GM18861 (cell line): ENCODE results near the gene RAPGEF2.
"Not testable (repeated sequence)": the region's sequence is repeated elsewhere in the genome, so short reads cannot be mapped to it uniquely, and the experiment has no call there.

Experiments used
- ATAC-seq: cut with Tn5 transposase; IDR thresholded peaks from one replicate; pipeline ENCODE4 v1.9.1; 2021; ENCODE audit not compliant: unreplicated experiment

The RAPGEF2 gene

DNA sequence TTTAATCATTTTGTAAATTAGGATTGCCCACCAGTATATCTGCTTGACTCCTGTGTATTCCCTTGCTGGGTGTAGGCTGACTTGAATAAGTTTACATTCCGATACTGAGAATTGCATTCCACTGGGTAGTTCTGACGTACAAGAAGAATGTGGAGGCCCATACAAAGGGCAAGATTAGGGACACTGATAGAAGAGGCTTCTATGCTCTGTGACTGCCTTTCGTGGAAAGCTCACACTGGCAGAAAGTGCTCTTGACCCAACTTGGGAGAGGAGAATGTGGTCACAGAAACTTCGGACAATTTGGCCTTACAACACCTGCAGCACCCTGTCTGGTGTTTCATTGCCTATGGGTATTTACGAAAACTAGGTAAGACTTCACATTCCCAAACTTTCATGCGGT is 126.3 kb downstream of the RAPGEF2 start:
- ATAC-seq = no peak

DNA sequence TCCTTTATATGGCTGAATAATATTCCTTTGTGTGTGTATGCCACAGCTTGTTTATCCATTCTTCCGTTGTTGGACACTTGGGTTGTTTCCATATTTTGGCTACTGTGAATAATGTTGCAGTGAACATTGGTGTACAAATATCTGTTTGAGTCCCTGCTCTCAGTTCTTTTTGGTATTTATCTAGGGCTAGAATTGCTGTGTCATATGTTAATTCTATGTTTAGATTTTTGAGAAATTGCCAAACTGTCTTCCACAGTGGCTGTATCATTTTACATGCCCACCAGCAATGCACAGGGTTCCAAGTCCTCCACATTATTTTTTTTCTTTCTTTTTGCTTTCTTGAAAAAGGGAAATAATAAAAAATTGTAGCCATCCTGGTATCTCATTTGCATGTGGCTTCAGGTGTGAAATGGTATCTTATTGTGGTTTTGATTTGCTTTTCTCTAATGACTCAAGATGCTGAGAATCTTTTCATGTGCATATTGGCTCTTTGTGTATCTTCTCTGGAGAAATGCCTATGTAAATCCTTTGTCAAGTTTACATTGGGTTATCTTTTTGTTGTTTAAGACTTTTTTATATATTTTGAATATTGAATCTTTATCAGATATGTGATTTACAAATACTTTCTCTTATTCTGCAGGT is 129.7 kb downstream of the RAPGEF2 start:
- no peak for ATAC-seq

DNA sequence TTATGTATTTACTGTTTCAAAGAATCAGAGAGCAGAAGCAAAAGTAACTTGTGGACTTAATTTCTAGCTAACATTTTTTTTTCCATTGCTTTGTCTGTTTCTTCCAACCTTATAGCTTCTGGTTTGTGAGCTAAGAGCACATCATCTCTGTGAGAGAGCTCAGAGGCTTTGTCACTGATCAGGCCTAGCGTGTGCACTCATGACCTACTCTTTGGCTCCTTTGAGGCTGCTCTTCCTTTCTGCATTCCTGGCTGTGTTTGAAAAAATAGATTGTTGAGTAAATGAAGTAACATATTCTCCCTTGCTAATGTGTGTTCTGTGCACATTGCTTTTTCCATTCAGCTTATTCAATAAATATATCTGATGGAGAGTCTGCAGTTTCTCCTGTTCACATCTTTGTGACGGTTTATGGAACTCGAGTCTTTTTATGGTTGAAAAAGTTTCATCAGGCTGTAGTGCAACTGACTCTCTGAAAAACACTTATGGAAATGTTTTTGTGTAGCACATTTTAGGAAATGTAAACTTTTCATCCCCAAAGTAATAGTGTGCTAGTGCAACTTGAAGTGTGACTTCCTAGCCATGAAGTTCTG is 133.0 kb downstream of the RAPGEF2 start:
- no peak for ATAC-seq

DNA sequence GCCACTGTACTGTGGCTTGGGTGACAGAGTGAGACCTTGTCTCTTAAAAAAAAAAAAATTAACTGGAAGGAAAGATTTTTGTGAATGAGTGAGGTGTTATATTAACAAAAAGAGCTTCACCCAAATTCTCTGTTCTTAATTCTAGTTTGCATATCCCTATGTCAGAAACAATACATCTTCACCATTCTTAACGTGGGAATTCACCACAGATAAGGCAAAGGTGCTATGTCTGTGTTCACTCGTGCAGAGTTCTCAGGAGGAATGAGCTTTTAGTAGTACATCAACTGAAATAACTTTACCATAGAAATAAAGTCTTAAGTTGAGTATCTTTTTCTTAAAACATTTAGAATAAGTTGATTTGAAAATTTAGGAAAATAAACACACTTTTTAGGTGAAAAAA is 135.1 kb downstream of the RAPGEF2 start:
- ATAC-seq = no peak

DNA sequence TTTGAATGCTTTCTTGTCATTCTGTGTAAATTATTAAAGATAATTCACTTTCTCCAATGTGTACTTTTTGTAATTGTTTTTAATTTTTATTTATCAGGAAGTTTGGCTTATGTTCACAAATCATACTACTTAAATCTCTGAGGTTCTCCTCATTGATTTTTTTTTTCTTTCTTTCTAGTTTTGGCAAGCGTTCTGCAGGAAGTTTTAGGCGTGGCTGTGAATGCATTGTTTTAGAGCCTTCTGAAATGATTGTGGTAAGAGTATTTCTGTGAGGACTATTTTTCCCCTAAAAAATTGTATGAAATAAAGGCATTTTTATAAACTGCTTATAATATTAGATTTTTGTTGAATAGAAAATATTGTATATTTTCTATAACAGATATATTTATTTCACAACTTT is 135.8 kb downstream of the RAPGEF2 start:
- no peak for ATAC-seq

DNA sequence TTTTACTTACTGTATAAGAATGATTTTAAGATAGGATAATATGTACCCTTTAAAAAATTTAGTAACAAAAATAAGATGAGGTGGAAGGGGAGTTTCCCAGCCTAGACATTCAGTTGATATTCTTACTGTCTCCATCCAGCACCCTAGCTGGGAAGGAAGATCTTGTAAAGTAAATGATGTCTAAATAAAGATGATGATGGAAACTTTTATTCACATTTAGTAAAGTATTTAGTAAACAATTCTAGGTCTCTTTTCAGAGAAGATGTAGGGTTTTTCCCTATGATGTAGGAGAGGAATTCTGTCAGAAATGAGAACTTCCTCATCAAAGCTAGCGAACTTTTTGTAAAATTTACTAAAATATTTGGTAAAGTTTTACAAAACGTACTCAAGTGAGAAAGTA is 136.8 kb downstream of the RAPGEF2 start:
- ATAC-seq = no peak

DNA sequence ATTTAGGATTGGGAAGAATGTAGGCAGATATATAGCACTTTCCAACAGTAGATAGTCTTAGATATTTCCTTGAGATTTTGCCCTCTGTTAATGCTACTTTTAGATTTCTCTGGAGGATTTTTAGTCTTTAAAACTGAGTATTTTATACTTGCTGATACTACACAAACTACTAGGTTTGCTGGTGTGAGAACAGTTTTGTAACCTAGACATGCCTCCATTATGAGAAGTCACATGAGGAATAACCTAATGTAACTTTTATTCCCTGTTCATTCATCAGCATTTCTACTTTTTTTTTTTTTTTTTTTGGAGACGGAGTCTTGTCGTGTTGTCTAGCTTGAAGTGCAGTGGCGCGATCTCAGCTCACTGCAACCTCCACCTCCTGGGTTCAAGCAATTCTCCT is 137.2 kb downstream of the RAPGEF2 start:
- no peak for ATAC-seq

DNA sequence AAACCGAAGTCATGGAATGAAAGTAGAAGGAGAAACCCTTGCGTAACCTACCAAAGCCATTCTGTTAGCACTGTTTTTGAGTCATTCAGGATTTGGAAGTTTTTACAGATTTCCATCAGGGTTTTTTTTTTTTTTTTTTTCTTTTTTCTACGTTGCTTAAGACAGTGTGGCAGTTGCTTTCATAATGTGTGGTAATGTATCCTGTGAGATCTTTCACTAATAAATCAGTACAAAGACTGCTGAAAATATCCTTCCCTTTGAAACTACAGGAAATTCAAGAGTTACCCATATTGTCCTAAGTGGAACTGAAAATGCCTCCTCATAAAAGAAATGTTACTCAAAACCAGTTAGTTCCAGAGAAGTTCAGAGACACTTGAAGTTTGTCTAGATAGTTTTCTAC is 137.8 kb downstream of the RAPGEF2 start:
- ATAC-seq = no peak

DNA sequence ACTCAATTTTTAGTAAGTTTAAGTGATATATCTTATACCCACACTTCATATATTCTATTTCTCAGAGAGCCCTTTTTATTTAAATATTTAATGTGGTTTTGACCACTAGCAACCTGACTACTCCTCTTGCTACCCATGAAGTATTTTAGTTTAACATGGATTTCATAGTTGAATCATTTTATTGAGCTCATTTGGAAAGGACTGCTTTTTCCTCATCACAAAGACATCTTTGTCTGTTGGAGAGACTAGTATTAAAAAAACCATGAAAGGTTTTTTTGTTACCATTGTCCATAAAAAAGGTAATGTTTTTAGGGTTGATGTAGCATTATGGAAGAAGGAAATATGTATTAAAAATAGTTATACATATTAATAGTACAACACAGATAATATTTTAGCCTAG is 139.5 kb downstream of the RAPGEF2 start:
- ATAC-seq = no peak

DNA sequence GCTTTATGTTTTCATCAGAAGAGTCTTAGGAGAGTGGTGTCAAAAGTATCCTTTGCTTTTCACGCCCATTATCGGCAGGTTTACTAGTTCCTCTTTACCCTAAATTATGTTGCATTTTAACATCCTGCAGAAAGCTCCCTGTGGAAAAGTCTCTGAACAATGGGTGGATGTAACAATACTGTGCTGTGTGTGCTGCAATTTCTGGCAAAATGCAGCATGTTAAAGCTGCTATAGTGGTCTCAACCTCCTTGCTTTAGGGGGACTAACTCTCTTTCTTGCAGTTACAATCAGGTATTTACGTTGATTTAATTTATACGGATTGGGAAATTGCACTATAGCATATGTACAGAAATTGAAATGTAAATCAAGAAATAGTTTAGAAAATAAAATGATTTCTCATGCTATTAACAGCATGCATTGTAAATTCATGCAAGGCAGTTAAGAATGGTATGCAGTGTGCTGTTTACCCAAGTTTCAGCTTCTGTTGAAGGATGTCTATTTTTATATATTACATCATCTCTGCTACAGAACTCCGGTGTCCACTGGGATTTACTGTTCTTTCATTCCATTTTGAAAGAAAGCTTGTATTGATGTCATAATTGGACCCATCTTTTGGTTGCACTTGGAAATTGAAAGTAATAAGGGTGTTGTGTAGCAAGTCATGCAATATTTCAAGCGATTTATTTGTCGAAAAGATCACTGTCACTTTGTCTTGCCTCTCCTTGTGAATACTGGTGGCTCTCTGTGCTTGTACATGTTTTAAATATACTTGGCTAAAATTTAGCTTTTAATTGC is 145.7 kb downstream of the RAPGEF2 start:
- no peak for ATAC-seq

DNA sequence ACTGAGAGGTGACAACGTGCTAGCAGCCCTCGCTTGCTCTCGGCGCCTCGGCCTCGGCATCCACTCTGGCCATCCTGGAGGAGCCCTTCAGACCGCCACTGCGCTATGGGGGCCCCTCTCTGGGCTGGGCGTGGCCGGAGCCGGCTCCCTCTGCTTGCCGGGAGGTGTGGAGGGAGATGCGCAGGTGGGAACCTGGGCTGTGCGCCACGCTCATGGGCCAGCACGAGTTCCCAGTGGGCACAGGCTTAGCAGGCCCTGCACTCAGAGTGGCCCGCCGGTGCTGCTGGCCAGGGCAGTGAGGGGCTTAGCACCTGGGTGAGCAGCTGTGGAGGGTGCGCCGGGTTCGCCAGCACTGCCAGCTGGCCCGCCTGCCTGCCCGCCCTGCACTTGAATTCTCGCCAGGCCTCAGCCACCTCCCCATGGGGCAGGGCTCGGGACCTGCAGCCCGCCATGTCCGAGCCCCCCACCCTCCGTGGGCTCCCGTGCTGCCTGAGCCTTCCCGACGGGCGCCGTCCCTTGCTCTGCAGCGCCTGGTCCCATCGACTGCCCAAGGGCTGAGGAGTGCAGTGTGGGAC is 148.0 kb downstream of the RAPGEF2 start:
- ATAC-seq = no peak

DNA sequence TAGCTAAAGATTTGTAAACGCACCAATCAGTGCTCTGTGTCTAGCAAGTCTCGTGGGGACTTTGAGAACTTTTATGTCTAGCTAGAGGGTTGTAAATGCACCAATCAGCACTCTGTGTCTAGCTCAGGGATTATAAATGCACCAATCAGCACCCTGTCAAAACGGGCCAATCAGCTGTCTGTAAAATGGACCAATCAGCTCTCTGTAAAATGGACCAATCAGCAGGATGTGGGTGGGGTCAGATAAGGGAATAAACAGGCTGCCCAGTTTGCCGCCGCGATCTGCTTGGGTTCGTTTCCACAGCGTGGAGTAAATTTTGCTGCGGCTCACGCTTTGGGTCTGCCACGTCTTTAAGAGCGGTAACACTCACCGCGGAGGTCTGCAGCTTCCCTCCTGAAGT is 148.7 kb downstream of the RAPGEF2 start:
- not testable (repeated sequence) for ATAC-seq

DNA sequence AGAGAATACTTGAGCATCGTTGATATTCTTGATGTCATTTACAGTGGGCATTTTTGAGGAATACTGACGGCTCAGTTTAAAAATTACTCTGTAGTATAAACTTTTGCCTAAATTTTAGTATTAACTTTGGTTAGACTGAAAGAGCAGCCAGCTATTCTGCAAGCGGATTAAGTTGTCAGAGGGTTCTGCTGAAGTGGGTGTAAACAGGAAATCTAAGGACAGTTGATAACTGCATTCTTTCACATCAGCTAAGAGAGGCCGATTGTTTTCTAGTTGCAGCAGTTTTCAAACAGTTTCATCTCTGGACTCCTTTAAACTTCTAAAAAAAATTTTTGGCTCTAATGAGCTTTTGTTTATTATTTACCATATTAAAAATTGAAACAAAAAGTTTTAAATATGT is 149.6 kb downstream of the RAPGEF2 start:
- no peak for ATAC-seq

DNA sequence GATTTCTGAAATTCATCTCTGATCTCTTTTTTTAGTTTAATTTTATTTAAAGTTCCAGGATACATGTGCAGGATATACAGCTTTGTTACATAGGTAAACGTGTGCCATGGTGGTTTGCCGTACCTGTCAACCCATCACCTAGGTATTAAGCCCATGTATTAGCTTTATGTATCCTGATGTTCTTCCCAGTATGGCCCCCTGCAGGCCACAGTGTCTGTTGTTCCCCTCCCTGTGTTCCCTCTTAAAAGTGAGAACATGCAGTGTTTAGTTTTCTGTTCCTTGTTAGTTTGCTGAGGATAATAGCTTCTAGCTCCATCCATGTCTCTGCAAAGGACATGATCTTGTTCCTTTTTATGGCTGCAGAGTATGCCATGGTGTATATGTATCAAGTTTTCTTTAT is 153.2 kb downstream of the RAPGEF2 start:
- ATAC-seq = no peak

DNA sequence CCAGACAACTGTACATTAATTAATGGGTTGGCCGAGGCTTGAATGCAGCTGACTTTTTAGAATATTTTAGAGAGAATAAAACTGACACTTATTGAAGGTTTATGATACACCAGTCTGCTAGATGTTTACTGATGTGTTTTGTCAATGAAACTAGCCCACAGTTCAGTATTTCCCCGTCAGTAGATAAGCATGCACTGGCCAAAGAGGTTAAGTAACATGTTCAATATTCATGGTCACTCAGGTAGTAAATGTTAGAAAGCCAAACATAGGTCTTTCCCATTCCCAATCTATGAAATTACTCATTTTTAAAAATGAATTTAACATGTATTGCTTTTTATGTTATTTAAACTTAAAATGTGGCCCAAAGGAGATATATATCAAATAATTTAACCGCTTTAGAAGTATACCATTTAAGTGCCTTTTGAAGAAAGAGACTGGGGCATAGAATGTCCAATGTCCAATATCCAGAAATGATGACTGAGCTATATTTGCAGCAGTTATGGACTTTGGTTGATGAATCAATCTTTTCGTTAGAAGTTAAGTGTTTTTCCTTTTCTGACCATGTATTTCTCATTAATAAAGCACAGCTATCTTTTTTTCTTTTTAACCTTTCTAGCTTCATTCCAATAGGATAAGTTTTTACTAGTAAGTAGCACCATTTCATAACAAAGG is 156.1 kb downstream of the RAPGEF2 start:
- ATAC-seq = no peak

DNA sequence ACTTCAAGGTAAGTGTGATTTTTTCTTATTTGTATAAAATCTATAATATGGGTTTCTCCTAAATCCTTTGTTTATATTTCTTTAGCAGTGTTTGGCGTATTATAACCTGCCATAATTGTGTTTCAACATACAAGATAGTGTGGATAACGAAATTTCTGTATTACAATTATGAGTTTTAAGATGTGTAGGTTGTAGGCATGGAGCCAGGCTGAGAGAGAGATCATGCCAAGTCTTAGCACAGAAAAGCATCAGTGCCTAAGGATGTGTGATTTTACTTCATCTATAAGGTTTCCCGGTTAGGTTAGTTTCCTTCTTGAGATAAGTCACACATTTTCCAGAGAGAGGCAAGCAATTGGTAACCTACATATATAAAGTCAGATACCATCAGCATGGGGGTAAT is 161.2 kb downstream of the RAPGEF2 start:
- no peak for ATAC-seq

DNA sequence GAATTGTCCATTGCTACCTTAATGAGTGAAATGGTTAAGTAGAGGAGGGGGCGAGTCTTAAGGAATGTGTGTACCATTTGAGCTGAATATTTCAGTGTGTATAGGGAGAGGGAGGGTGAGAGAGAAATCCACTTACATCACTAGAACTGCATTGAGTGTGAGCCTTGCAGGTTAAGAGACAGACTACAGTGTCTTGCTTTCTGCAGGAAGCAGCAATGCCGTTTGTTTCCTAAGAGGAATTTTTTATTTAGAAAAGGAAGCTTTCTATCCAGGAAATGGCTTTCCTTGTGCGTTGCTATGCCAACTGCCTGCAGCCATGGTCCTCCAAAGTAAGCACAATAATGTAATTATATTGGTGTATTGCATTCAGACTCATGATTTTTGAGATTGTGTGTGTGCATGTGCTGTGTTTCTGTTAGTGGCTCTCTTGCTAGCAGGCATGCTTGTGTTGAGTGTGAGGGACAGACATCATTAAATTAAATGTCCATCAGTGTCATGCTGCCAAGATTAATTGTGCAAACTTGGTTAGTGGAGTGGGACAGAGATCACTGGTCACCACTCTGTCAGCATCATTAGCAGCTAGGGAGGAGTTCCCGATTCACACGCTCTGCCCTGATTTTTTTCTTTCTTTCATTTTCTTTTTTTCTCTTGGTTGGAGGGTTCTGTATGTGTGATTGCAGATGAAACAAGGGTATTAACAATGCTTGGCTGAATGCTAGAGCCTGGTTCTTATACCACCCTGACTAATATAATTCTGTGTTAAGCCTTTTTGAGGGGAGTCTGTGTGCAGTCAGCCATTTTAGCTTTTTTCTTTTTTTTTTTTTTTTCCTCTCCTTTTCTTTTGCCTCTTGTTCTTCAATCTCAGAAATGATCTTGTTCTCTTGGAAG is 164.3 kb downstream of the RAPGEF2 start:
- no peak for ATAC-seq

DNA sequence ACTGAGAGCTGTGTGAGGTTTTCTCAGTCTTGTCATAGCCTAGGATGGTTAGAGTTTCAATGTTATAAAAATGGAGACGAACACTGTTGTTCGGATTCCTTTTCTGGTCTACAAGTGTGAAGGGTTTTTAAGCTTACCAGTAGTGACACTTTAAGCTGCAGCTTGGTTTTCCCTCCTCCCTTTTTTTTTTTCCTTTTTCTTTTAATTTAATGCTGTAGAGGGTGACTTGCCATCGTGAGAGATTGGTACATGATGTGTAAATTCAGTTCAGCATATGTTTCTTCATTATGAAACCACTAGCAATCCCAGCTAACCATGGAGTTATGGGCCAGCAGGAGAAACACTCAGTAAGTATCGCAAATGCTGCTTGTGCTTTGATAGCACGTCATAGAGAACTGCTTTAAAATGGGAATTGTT is 165.0 kb downstream of the RAPGEF2 start:
- no peak for ATAC-seq

DNA sequence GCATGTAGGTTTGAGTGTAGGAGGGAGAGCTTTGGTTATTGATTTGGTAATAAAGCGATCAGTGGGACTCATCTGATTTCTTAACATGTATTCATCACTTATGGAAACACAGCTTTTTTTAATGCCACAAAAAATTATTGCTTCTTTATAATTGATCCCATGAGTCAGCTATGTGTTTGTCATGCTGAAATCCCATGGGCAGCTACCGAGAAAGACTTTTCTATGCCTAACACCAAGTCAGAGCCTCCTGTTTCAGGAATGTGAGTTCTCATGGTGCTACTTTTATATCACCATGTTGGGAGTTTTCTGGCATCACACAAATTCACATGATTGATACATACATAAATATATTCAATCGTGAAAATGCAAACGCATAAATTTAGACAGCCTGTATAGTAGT is 165.7 kb downstream of the RAPGEF2 start:
- no peak for ATAC-seq

DNA sequence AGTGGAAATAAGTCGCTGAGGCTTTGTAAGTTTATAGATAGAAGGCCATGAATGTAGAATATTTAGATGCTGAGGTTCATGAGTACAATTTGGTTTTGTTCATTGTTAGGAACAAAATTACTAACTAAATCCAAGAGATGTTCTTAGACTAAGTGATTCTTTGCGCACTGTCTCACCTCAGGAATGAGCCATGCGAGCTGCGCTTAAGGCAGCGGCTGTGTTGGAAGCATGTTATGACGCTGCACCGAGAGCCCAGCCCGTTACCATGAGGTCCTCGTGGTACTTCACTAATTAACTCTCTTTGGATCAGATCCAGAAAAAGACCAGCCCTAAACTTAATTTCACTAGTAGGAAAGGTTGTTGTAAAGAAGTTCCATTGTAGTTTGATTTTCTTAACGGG is 166.2 kb downstream of the RAPGEF2 start:
- ATAC-seq = no peak

DNA sequence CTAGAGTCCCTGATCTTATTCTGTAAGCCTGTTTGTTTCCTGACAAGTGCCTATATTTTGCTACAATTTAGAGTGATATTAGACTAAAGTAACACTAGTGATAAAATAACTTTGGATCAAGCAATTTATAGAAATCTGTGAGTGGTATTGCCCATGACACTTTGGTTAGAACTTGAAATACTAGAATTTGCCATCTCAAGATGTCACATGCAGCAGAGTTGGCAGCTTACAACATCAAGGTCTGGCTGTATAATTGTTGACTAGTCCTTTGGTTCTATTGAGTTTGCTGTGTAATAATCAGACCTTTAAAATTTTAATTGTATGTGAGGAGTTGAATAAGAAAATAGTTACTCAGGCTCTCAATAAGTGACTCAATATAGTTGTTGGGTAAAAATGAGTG is 167.1 kb downstream of the RAPGEF2 start:
- no peak for ATAC-seq
